ENCODE data around the gene ING5.
"Not testable (repeated sequence)": the region's sequence is repeated elsewhere in the genome, so short reads cannot be mapped to it uniquely, and the experiment has no call there.

DNA sequence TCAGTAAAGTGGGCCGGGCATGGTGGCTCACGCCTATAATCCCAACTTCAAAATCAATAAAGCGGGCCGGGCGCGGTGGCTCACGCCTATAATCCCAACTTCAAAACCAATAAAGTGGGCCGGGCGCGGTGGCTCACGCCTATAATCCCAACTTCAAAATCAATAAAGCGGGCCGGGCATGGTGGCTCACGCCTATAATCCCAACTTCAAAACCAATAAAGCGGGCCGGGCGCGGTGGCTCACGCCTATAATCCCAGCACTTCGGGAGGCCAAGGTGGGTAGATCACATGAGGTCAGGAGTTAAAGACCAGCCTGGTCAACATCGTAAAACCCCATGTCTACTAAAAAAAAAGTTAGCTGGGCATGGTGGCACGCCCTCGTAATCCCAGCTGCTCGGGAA is 39.1 kb upstream of the ING5 start:
- TF ChIP-seq, protein P1, sequence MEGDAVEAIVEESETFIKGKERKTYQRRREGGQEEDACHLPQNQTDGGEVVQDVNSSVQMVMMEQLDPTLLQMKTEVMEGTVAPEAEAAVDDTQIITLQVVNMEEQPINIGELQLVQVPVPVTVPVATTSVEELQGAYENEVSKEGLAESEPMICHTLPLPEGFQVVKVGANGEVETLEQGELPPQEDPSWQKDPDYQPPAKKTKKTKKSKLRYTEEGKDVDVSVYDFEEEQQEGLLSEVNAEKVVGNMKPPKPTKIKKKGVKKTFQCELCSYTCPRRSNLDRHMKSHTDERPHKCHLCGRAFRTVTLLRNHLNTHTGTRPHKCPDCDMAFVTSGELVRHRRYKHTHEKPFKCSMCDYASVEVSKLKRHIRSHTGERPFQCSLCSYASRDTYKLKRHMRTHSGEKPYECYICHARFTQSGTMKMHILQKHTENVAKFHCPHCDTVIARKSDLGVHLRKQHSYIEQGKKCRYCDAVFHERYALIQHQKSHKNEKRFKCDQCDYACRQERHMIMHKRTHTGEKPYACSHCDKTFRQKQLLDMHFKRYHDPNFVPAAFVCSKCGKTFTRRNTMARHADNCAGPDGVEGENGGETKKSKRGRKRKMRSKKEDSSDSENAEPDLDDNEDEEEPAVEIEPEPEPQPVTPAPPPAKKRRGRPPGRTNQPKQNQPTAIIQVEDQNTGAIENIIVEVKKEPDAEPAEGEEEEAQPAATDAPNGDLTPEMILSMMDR (IDR thresholded peaks at IDR 0.05): not testable (repeated sequence)
- not testable (repeated sequence) for TF ChIP-seq POLR2AphosphoS5 (IDR thresholded peaks at IDR 0.05)
